Epidermal melanocyte (primary cell): ENCODE measurements around the gene GM2A.
"Not testable (repeated sequence)": the region's sequence is repeated elsewhere in the genome, so short reads cannot be mapped to it uniquely, and the experiment has no call there.

Experiments
- DNase-seq: peaks from one replicate; pipeline ENCODE4 v3.0.0; 2011; ENCODE audit warnings: low spot score; ENCODE audit not compliant: insufficient read length

The GM2A gene

DNA sequence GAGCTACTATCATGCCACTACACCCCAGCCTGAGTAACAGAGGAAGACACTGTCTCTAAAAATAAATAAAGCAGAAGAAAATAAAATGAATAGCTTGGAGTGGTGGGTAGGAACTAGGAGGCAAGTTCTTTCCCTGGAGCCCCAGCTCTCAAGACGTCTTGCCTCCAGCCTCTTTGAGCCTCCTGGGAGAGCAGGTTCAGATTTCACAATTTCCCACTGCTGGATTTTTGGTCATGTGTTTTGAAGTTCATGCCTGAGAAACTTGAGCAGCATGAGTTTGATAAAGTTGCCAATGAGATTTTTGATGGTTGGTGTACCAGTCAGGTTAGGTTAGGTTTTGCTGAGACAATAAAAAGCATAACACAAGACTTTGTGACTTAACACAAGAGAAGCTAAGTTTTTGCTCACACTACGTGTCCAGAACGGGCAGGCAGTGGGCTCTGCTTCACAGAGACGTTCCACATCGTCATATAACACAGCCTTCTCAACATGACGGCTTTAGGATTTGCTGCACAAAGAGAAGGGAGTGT is 25.0 kb upstream of the GM2A start:
- no peak for DNase-seq

GRCh38 chr5:151228986-151229385 is 24.0 kb upstream of the GM2A start:
- no peak for DNase-seq

DNA sequence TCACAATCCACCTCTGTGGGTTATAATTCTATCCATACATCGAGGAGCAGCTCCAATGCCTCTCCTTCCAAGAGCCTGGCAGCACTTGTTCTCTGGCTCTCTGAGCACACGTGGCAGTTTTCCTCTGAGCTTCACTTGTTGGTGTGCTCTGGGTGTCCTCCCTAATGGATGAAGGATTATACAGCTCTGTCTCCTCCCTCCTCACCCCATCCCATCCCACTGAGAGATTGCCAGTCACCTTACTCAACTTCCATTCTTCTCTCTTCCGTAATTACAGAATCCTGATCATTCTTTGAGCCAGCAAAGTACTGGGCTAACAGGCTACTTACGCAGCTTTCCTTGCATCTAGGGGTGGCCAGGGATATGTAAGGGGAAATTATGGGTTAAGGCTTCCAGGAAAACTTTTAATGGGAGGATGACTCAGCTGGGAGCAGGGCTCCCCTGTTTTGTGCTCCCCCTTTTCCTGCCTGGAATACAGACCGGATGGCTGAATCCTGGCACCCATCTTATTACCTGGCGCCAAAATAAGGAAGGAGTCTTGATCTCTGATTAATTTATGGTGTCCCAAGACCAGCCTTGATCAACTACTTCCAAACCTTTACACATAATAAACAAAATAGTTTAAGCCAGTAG is 22.8 kb upstream of the GM2A start:
- no peak for DNase-seq

DNA sequence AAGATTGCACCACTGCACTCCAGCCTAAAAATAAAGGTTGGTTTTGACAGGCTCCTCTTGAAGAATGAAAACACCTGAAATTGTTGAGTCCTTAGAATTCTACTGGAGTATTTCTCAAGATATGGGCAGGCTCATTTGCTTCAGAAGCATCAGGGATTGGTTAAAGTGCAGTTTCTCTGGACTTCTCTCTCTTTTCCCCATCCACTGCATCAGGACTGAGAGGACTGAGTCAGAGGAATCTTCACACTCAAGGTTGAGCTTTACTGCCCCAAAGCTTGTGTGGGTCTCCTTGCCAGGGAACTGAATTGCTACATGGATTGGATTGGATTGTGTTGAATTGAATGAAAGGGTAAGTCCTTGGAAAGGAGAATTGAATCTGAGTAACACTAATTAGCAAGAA is 21.6 kb upstream of the GM2A start:
- no peak for DNase-seq

DNA sequence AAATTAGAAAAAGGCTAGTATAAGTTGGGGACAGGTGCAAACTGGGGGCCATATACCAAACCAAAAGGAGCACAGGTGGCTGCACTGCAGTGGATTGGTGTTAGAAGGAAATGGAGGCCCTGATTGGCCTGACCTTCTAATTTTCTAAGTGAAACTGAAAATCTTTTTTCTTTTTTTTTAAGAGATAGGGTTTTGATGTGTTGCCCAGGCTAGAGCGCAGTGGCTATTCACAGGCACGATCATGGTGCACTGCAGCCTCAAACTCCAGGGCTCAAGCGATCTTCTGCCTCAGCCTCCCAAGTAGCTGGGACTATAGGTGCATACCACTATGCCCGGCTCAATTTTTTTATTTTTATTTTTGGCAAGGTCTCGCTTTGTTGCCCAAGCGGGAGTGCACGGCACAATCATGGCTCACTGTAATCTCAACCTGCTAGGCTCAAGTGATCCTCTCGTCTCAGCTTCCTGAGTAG is 19.3 kb upstream of the GM2A start:
- no peak for DNase-seq

DNA sequence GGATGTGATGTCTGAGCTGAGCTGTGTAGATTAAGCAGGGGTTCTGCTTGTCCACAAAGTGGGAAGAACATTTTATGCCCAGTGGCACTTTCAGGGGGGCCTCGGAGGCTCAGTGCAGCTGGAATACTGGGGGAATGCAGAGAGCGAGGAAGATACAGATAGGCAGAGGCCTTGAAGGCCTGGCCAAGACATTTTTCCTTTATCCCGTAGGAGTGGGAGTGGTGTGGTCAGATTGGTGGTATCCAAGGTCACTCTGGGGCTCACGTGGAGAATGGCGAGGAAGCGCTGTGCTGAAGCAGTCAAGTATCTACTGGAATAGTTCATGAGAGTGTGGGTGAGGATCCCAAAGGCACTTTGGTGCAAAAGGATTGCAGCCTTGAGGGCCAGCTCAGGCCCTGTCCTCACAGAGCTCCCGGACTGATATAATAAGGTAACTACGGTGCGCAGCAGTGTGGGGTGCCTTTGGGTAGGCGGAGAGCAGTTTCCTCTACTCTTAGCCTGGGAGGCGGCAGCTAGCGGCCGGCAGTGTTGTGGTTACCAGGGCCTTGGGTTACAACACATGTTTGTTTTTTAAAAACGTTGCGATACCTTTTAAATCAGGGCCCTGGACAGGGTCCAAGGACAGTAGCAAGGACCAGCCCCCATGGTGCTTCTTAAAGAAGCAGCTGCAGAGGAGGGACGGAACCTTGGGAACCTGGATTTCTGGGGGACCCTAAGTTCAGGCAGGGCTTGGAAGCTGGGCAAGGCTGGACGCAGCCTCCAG is 18.3 kb upstream of the GM2A start:
- DNase-seq = no peak

DNA sequence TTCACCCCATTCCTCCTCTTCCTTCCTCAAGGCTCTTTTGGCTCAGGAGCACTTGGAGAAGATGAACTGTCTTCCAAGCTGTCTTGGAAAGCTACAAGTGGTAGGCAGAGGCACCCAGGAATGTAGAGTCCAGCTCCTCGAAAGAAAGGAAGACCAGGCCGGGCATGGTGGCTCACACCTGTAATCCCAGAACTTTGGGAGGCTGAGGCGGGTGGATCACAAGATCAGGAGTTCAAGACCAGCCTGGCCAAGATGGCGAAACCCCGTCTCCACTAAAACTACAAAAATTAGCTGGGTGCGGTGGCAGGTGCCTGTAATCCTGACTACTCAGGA is 17.8 kb upstream of the GM2A start:
- DNase-seq = not testable (repeated sequence)

DNA sequence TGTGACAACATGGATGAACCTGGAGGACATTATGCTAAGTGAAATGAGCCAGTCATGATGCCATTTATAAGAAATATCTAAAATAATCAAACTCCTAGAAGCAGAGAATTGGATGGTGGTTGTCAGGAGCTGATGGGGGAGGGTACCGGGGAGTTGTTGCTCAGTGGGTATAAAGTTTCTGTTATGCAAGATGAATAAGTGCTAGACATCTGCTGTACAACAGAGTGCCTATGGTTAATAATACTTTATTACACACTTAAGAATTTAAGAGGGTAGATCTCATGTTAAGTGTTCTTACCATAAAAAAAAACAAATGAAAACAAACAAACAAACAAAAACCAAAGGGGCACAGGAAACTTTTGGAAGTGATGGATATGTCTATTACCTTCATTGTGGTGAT is 16.1 kb upstream of the GM2A start:
- no peak for DNase-seq

GRCh38 chr5:151237685-151238084 is 15.3 kb upstream of the GM2A start:
- no peak for DNase-seq

DNA sequence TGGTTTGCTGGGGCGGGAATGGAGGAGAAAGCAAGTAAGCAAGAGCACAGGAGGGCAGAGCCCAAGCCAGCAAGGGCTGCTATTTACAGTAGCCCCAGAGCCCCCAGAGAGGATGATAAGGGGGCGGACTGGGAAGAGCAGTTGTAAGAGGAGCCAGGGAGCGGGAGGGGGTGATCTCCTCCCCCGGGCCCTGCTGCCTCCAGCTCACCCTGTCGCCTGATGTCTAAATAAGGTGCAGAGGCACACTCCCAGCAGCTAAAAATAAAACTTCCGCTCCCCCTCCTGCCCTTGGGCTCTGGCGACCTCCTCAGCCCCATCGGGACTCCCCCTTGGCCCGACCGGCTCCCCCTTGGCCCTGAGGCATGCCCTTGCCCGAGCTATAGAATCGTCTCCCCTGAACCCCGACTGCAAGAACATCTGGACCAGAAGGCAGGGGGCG is 14.7 kb upstream of the GM2A start:
- no peak for DNase-seq

- DNase-seq = peak; percentile 63
Measured at GRCh38 chr5:151239237-151239861, 13.6 kb upstream of the GM2A start.

DNA sequence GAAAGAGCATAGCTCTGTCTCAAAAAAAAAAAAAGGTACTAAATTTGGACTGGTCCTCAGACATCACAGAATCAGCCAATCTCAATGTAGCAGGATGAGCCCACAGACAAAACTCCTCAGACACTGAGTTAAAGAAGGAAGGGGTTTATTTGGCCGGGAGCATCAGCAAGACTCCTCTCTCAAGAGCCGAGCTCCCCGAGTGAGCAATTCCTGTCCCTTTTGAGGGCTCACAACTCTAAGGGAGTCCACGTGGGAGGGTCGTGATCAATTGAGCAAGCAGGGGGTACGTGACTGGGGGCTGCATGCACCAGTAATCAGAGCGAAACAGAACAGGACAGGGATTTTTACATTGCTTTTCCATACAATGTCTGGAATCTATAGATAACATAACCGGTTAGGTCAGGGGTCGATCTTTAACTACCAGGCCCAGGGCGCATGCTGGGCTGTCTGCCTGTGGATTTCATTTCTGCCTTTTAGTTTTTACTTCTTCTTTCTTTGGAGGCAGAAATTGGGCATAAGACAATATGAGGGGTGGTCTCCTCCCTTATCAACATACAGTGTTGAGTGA is 12.6 kb upstream of the GM2A start:
- not testable (repeated sequence) for DNase-seq

- no peak for DNase-seq
Measured at GRCh38 chr5:151240924-151241635, 11.9 kb upstream of the GM2A start.

DNA sequence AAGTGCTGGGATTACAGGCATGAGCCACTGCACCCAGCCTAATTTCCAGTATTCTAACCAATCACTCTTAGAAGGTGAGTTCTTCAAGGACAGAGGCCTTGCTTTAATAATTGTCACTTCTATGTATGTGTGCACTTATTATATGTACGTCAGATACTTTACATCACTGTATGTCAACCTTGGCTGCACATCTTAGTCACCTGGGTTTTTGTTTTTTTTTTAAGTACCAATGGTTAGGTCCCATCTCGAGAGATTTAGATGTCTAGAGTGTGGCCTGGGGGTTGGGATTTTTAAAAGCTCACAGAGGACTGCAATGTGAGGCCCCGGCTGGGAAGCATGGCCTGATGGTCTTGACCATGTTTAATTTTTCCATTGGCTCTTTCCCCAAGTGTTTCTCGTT is 9.9 kb upstream of the GM2A start:
- no peak for DNase-seq

DNA sequence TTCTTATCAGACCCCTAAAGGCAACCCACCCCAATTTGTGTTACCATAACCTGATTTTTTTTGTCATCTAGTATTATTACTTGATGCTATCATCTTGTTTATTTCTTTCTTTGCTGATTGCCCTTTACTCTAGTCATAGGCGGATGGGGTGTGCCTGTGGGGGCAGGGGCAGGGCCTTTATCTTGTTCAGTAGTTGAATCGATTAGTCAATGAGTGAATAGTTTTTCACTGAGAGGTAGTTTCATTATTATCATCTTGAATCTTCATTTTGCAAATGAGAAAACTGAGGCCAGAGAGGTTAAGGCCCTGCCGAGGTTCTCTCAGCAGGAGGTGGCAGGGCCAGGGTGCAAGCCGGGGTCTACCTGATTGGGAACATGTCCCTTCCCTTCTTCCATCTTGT is 9.4 kb upstream of the GM2A start:
- DNase-seq = no peak

DNA sequence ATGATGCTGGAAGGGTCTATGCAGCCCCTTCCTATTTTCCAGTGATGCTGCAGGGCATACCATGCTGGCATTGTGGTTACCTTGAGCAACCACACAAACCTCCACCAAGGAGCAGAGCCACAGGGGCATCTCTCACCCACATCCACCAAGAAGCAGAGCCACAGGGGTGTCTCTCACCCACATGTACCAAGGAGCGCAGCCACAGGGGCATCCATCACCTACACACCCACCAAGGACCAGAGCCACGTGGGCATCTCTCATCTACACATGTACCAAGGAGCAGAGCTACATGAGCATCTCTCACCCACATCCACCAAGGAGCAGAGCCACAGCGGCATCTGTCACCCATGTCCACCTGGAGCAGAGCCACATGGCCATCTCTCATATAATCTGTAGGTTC is 8.8 kb upstream of the GM2A start:
- no peak for DNase-seq

- DNase-seq = no peak
Measured at GRCh38 chr5:151245680-151246219, 7.2 kb upstream of the GM2A start.

GRCh38 chr5:151248651-151249050 is 4.3 kb upstream of the GM2A start:
- no peak for DNase-seq

GRCh38 chr5:151249281-151249680 is 3.7 kb upstream of the GM2A start:
- no peak for DNase-seq

DNA sequence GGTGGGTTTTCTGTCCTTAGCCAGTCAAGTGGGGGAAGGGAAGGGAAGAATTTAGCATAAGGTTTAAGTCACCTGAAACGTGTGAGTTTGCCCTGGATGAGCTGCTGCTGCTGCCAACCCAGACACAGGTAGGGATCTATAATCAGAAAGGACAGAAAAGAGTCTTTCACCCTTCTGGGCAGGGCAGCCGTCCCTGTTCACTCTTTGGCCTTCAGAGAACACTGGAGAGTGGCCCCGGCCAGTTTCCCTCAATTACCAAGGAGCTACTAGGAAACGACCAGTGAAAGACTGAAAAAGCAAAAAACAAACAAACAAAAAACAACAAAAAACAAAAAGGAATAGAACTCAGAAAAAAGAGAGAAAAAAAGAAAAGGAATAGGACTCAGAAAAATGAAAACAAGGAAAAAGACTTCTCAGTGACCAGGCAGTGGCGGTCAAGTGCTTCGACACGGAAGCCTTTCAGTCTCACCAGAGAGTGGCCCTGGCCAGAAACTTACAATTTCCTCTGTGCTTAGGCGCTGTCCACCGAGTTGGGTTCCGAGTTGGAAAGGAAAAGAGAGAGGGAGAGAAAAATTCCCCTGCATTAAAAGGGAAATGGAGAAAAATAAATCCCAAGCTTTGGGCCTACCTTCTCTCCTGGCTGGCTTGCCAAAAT is 2.5 kb upstream of the GM2A start:
- no peak for DNase-seq
